ENCODE results near the gene B4GALT1. TPM values are rescaled to one million over a fixed set of nuclear protein-coding genes. Genes with fewer than 3 reads are reported as not detected.

B4GALT1 gene
- 100 to 1,000 TPM in 2 of 3 donors, 10 to 100 TPM in 1; 80.3 to 119 (median 115) TPM for polyA plus RNA-seq (ENCODE audit: insufficient read length in 3 of 3)

- DNase-seq (ENCODE audit: low read depth in 3 of 3, low spot score in 2 of 3), result peak in 2 of 3 donors; percentile 76 to 79
These were observed at the start of gene B4GALT1 for GRCh38 chr9:33167084-33167971. Gene B4GALT1, minus strand, starts transcription at chr9:33167336. Its CDS starts 167 bp downstream, at chr9:33167169.

GRCh38 chr9:33211695-33212393 lies 44.7 kb upstream of the B4GALT1 start:
- peak in 2 of 3 donors; percentile 41 to 44 for DNase-seq (ENCODE audit: low read depth in 3 of 3, low spot score in 2 of 3)

GRCh38 chr9:33210006-33210715 lies 43.0 kb upstream of the B4GALT1 start:
- DNase-seq (ENCODE audit: low read depth in 3 of 3, low spot score in 2 of 3), result no peak

GRCh38 chr9:33209394-33209793 lies 42.3 kb upstream of the B4GALT1 start:
- DNase-seq (ENCODE audit: low read depth in 3 of 3, low spot score in 2 of 3), result no peak

- DNase-seq (ENCODE audit: low read depth in 3 of 3, low spot score in 2 of 3), result no peak
These were observed 35.5 kb upstream of the B4GALT1 start for GRCh38 chr9:33202552-33203201.

- no peak for DNase-seq (ENCODE audit: low read depth in 3 of 3, low spot score in 2 of 3)
These were observed 34.9 kb upstream of the B4GALT1 start for GRCh38 chr9:33202018-33202417.

- DNase-seq (ENCODE audit: low read depth in 3 of 3, low spot score in 2 of 3), result no peak
These were observed 31.0 kb upstream of the B4GALT1 start for GRCh38 chr9:33198165-33198564.

- no peak for DNase-seq (ENCODE audit: low read depth in 3 of 3, low spot score in 2 of 3)
These were observed 30.4 kb upstream of the B4GALT1 start for GRCh38 chr9:33197279-33198152.

GRCh38 chr9:33196736-33197135 lies 29.6 kb upstream of the B4GALT1 start:
- no peak for DNase-seq (ENCODE audit: low read depth in 3 of 3, low spot score in 2 of 3)

- DNase-seq (ENCODE audit: low read depth in 3 of 3, low spot score in 2 of 3), result no peak
These were observed 26.7 kb upstream of the B4GALT1 start for GRCh38 chr9:33193818-33194217.

GRCh38 chr9:33192493-33193255 lies 25.5 kb upstream of the B4GALT1 start:
- no peak for DNase-seq (ENCODE audit: low read depth in 3 of 3, low spot score in 2 of 3)

GRCh38 chr9:33190021-33190705 lies 23.0 kb upstream of the B4GALT1 start:
- DNase-seq (ENCODE audit: low read depth in 3 of 3, low spot score in 2 of 3), result no peak

- no peak for DNase-seq (ENCODE audit: low read depth in 3 of 3, low spot score in 2 of 3)
These were observed 22.2 kb upstream of the B4GALT1 start for GRCh38 chr9:33189331-33189791.

- no peak for DNase-seq (ENCODE audit: low read depth in 3 of 3, low spot score in 2 of 3)
These were observed 21.6 kb upstream of the B4GALT1 start for GRCh38 chr9:33188711-33189110.

GRCh38 chr9:33187519-33188218 lies 20.5 kb upstream of the B4GALT1 start:
- no peak for DNase-seq (ENCODE audit: low read depth in 3 of 3, low spot score in 2 of 3)

- no peak for DNase-seq (ENCODE audit: low read depth in 3 of 3, low spot score in 2 of 3)
These were observed 19.5 kb upstream of the B4GALT1 start for GRCh38 chr9:33186457-33187168.

- no peak for DNase-seq (ENCODE audit: low read depth in 3 of 3, low spot score in 2 of 3)
These were observed 18.7 kb upstream of the B4GALT1 start for GRCh38 chr9:33185858-33186257.

All from right renal cortex interstitium (tissue), 3 donors.